ENCODE results near the gene PHACTR4. TPM values are rescaled to one million over a fixed set of nuclear protein-coding genes. Genes with fewer than 3 reads are reported as not detected.
A peak's percentile ranks its signal among the peaks of the same experiment; 100 is the strongest.

PHACTR4 gene
- total and polyA plus RNA-seq, 2 of the 4 experiments (the other 2 are of a cell fraction) = 7.5 to 15.0 TPM

- Histone ChIP-seq H3K4ac (ENCODE audit: low read depth, low read length) (peak overlapping the region; percentile 62), H3K23ac (ENCODE audit: low read depth, low read length) (peak overlapping the region; percentile 73), H2AK9ac (replicated peaks; ENCODE audit: low read depth, low read length, poor library complexity) (no peak overlapping the region), H3K9ac (ENCODE audit: low read depth, low read length) (peak overlapping the region; percentile 54), H4K8ac (ENCODE audit: low read depth in 2 of 2, low read length in 2 of 2) (peak overlapping the region; percentile 54 to 82), H3K27ac (ENCODE audit: insufficient read depth, low read length) (peak overlapping the region; percentile 79), H2BK15ac (ENCODE audit: low read depth, low read length) (no peak overlapping the region), H2BK120ac (ENCODE audit: low read depth, low read length) (0 out of 2 replicates have a peak overlapping the region, but pooled peaks have one; percentile 5), H4K20me1 (ENCODE audit: insufficient read depth, low read length) (peaks cover 89% of the 10 kb centered on the region), H4K91ac (ENCODE audit: insufficient read depth, low read depth, low read length) (no peak overlapping the region; the same call in 1 of the 2 replicates), H3K9me3 (ENCODE audit: control insufficient read depth, insufficient read depth, low read length) (no peaks in the 10 kb centered on the region), H2AFZ (replicated peaks; ENCODE audit: low read length, poor library complexity) (no peak overlapping the region), H3K79me1 (ENCODE audit: low read depth in 1 of 2, low read length in 2 of 2) (peaks cover 17 to 35% of the 10 kb centered on the region in 2 experiments), H3K56ac (ENCODE audit: extremely low read depth, insufficient read depth, low read length) (peak overlapping the region; percentile 64), H3K4me1 (ENCODE audit: control insufficient read depth, insufficient read depth, low read length) (peaks cover 13% of the 10 kb centered on the region), H3K27me3 (ENCODE audit: control insufficient read depth, insufficient read depth, low read length) (no peaks in the 10 kb centered on the region), H3K9me1 (ENCODE audit: insufficient read depth, low read length) (peaks cover 14% of the 10 kb centered on the region), H2BK5ac (ENCODE audit: low read depth, low read length, poor library complexity, severe bottlenecking) (peak overlapping the region; percentile 79), H4K5ac (ENCODE audit: low read depth, low read length) (peak overlapping the region; percentile 45), H2AK5ac (ENCODE audit: low read depth, low read length) (peak overlapping the region; percentile 33), H3K18ac (ENCODE audit: low read depth, low read length) (peak overlapping the region; percentile 76; the same call in 1 of the 2 replicates), H3K36me3 (ENCODE audit: control insufficient read depth, insufficient read depth, low read length) (peaks cover 50% of the 10 kb centered on the region), H2BK20ac (ENCODE audit: low read depth, low read length) (no peak overlapping the region), H3K4me2 (ENCODE audit: low read depth, low read length) (peak overlapping the region; percentile 68), H3K4me3 (ENCODE audit: insufficient read depth, low read depth, low read length) (no peak overlapping the region), H3K14ac (replicated peaks; ENCODE audit: low read depth, low read length) (peak overlapping the region; percentile 76)
- intact Hi-C loops (cut with micrococcal nuclease) = no loop called here
- 100% methylated on average over 1 of the region's 8 CpGs; no CpG with 5 or more reads in 1 of the 2 experiments for WGBS, 2 experiments (ENCODE audit: extremely low coverage in 2 of 2, insufficient read length in 1 of 2)
- TF ChIP-seq CHD1 (IDR thresholded peaks at IDR 0.05; ENCODE audit: low read depth, low read length) (no peak), RFX5 (IDR thresholded peaks at IDR 0.05; ENCODE audit: low read depth, low read length) (no peak), POLR2A (IDR thresholded peaks at IDR 0.05; ENCODE audit: low read depth, low read length) (peak; percentile 73; the same call in 1 of the 2 replicates), FOS (IDR thresholded peaks at IDR 0.05; ENCODE audit: low read depth, low read length) (0 out of 2 replicates have a peak, but pooled peaks have one; percentile 3)
- in situ Hi-C loops (cut with MboI; ENCODE audit: low sequenced_read_pairs) = no loop called here
- ChIA-PET POLR2A (ENCODE audit: unreplicated experiment) (interaction anchor here (1.0 kb wide), 1 partner anchor 100 kb away, joined by 3 read pairs; no protein-coding TSS in a partner anchor), CTCF (interaction anchor here (0.6 to 1.7 kb wide), 2 partner anchors 101 to 185 kb away, joined by 3 to 4 read pairs; no protein-coding TSS in a partner anchor)
- BruUV-seq (replicated peaks) = no TSS peak
- DNase-seq = peak; percentile 52
- dilution Hi-C loops (cut with HindIII; ENCODE audit: low sequenced_read_pairs, unreplicated experiment) = no loop called here
- no peak for ATAC-seq (ENCODE audit: low read depth)
Measured at GRCh38 chr1:28510273-28510969, 140.9 kb downstream of the PHACTR4 start.
